Stimulated activated CD4-positive, alpha-beta T cell treated with anti-CD3 and anti-CD28 coated beads, TNF-alpha, amount 100 ng/mL, for 24 hours (primary cell): ENCODE measurements around the gene KTN1.

Source experiments
- DNase-seq, 3 experiments: peaks; one replicate each; pipeline ENCODE4 v3.0.0-alpha.2; 2020; ENCODE audit warnings: low read depth in 3 of 3

The KTN1 gene

GRCh38 chr14:55667801-55668200, 87.8 kb downstream of the KTN1 start:
- no peak for DNase-seq

GRCh38 chr14:55671641-55672040, 91.6 kb downstream of the KTN1 start:
- no peak for DNase-seq

GRCh38 chr14:55673048-55673447, 93.0 kb downstream of the KTN1 start:
- no peak for DNase-seq

GRCh38 chr14:55681096-55681495, 101.1 kb downstream of the KTN1 start:
- DNase-seq: no peak

- no peak for DNase-seq
Observed at GRCh38 chr14:55684956-55685584, 105.1 kb downstream of the KTN1 start.

GRCh38 chr14:55686713-55687112, 106.7 kb downstream of the KTN1 start:
- DNase-seq: no peak

GRCh38 chr14:55688566-55688965, 108.6 kb downstream of the KTN1 start:
- DNase-seq: no peak

GRCh38 chr14:55689981-55690871, 110.2 kb downstream of the KTN1 start:
- no peak for DNase-seq

GRCh38 chr14:55691659-55692058, 111.7 kb downstream of the KTN1 start:
- DNase-seq: no peak

GRCh38 chr14:55693904-55694303, 113.9 kb downstream of the KTN1 start:
- no peak for DNase-seq

GRCh38 chr14:55697414-55697861, 117.4 kb downstream of the KTN1 start:
- no peak for DNase-seq

- DNase-seq: no peak
Observed at GRCh38 chr14:55698051-55698450, 118.0 kb downstream of the KTN1 start.

- DNase-seq: no peak
Observed at GRCh38 chr14:55699131-55700057, 119.4 kb downstream of the KTN1 start.

- no peak for DNase-seq
Observed at GRCh38 chr14:55701638-55702037, 121.6 kb downstream of the KTN1 start.

GRCh38 chr14:55702511-55702910, 122.5 kb downstream of the KTN1 start:
- no peak for DNase-seq

- DNase-seq: no peak
Observed at GRCh38 chr14:55704654-55705053, 124.6 kb downstream of the KTN1 start.

- no peak for DNase-seq
Observed at GRCh38 chr14:55705651-55706364, 125.8 kb downstream of the KTN1 start.

- no peak for DNase-seq
Observed at GRCh38 chr14:55706365-55706684, 126.3 kb downstream of the KTN1 start.

GRCh38 chr14:55706893-55707292, 126.9 kb downstream of the KTN1 start:
- DNase-seq: no peak

- DNase-seq: no peak
Observed at GRCh38 chr14:55707365-55707804, 127.4 kb downstream of the KTN1 start.

- no peak for DNase-seq
Observed at GRCh38 chr14:55710506-55711041, 130.6 kb downstream of the KTN1 start.
